K562 (cell line): ENCODE data around the gene VWA3B. TPM values are rescaled to one million over a fixed set of nuclear protein-coding genes. Genes with fewer than 3 reads are reported as not detected.

ENCODE experiments used
- ATAC-seq: fragments of 200-7000 bp; cut with Tn5 transposase; 3 replicates; pipeline ENCODE4 v1.9.1; 2020; ENCODE audit warnings: moderate library complexity
- BruUV-seq: library from RNA; stranded (reverse); fragments of 400-500 nt; replicated peaks from 2 replicates; lab custom pipeline; 2021; lab: Mats Ljungman, UMichigan
- CTCF ChIA-PET: fragments of 300-600 bp; formaldehyde crosslinking; extraction: SDS; loops from one replicate; lab custom pipeline; 2021; ENCODE audit warnings: low intra/inter-chr PET ratio; lab: Yijun Ruan, JAX
- POLR2A ChIA-PET: fragments of 300-600, 350-650 bp; sonication (Branson Sonifier 250); formaldehyde crosslinking; extraction: SDS; loops from one replicate; lab custom pipeline; 2021; ENCODE audit warnings: antibody characterized with exemption, inconsistent platforms; lab: Yijun Ruan, JAX
- DNase-seq, 4 experiments: peaks; one replicate each; pipeline versions ENCODE4 v3.0.0 to v3.0.0-alpha.2; 2011 to 2018; ENCODE audit warnings: low spot score in 3 of 4, mixed read lengths in 3 of 4; ENCODE audit errors: extremely low read depth in 1 of 4
- FAIRE-seq: peaks from 2 replicates; lab custom pipeline; 2011; peaks lifted over from hg19 to GRCh38; lab: Jason Lieb, UNC
- H2AFZ ChIP-seq: 2 replicates; pipeline ENCODE4 v1.6.0; 2011; ENCODE audit warnings: low read depth, low read length, control low read depth, inconsistent platforms
- H3K27ac ChIP-seq: fragments of 200-600 bp; 3 replicates; pipeline ENCODE4 v1.8.0; 2011; ENCODE audit warnings: low read depth, mild to moderate bottlenecking, control low read depth, inconsistent platforms, low read length, moderate library complexity, mixed read lengths; ENCODE audit errors: extremely low read depth
- H3K27me3 ChIP-seq, 2 experiments: fragments of 300-600 bp in 1 of 2; 2 replicates in 1 of 2; 3 replicates in 1 of 2; pipeline versions ENCODE4 v1.6.0 to v1.8.0; 2011; ENCODE audit warnings: inconsistent platforms in 2 of 2, low read length in 2 of 2, mild to moderate bottlenecking in 1 of 2, mixed read lengths in 1 of 2, moderate library complexity in 1 of 2; ENCODE audit not compliant: control insufficient read depth in 2 of 2, insufficient read depth in 2 of 2
- H3K36me3 ChIP-seq: fragments of 300-600 bp; 3 replicates; pipeline ENCODE4 v1.8.0; 2011; ENCODE audit warnings: mild to moderate bottlenecking, low read length, inconsistent platforms; ENCODE audit not compliant: control insufficient read depth, insufficient read depth
- H3K4me1 ChIP-seq, 2 experiments: fragments of 200-600 bp in 1 of 2; replicated peaks in 1 of 2; 2 replicates in 1 of 2; 3 replicates in 1 of 2; pipeline versions ENCODE4 v1.5.1 to v1.8.0; 2011; ENCODE audit warnings: inconsistent platforms in 2 of 2, low read length in 2 of 2, mild to moderate bottlenecking in 1 of 2, mixed read lengths in 1 of 2, moderate library complexity in 1 of 2; ENCODE audit not compliant: control insufficient read depth in 2 of 2, insufficient read depth in 2 of 2
- H3K4me2 ChIP-seq: 2 replicates; pipeline ENCODE4 v1.6.1; 2011; ENCODE audit warnings: low read length, control low read depth, inconsistent platforms, mixed read lengths; ENCODE audit not compliant: insufficient read depth
- H3K4me3 ChIP-seq: fragments of 200-600 bp; sonication (generic), shearing (Covaris generic); 2 replicates; pipeline ENCODE4 v1.5.1; 2016; ENCODE audit warnings: control low read depth, inconsistent platforms
- H3K79me2 ChIP-seq: fragments of 200-600 bp; 3 replicates; pipeline ENCODE4 v1.8.0; 2011; ENCODE audit warnings: low read length, inconsistent platforms; ENCODE audit not compliant: control insufficient read depth, insufficient read depth
- H3K9ac ChIP-seq, 2 experiments: 2 replicates each; pipeline versions ENCODE4 v1.6.0 to v1.6.1; 2011; ENCODE audit warnings: low read depth in 2 of 2, low read length in 2 of 2, control low read depth in 1 of 2, inconsistent platforms in 1 of 2, mild to moderate bottlenecking in 1 of 2, mixed read lengths in 1 of 2; ENCODE audit not compliant: insufficient read depth in 1 of 2
- H3K9me1 ChIP-seq: one replicate; pipeline ENCODE4 v1.6.0; 2011; ENCODE audit warnings: inconsistent platforms, mild to moderate bottlenecking, low read length, moderate library complexity; ENCODE audit not compliant: control insufficient read depth, insufficient read depth
- H3K9me3 ChIP-seq: replicated peaks from 2 replicates; pipeline ENCODE4 v1.5.1; 2011; ENCODE audit warnings: low read depth, low read length, inconsistent platforms; ENCODE audit not compliant: control insufficient read depth, insufficient read depth
- H4K20me1 ChIP-seq: replicated peaks from 2 replicates; pipeline ENCODE4 v1.6.1; 2011; ENCODE audit warnings: low read length, inconsistent platforms, mixed read lengths; ENCODE audit not compliant: control insufficient read depth, insufficient read depth
- CCNT2 ChIP-seq: IDR thresholded peaks from 2 replicates; pipeline ENCODE4 v1.6.1; 2011; ENCODE audit warnings: borderline replicate concordance, low read depth, mild to moderate bottlenecking, moderate library complexity, mixed read lengths, low read length; ENCODE audit not compliant: insufficient read length; ENCODE audit errors: extremely low read depth
- CXXC5 ChIP-seq: fragments of 250-450 bp; sonication (Bioruptor Pico); IDR thresholded peaks from 2 replicates; pipeline ENCODE4 v1.8.0; 2022; ENCODE audit warnings: inconsistent platforms, mild to moderate bottlenecking, moderate library complexity
- ERF ChIP-seq: fragments of 450-650 bp; formaldehyde crosslinking; IDR thresholded peaks from 2 replicates; pipeline ENCODE4 v1.4.0; 2020; ENCODE audit warnings: mild to moderate bottlenecking, mixed read lengths
- GABPA ChIP-seq: fragments of 200-800 bp; sonication (Bioruptor generic); conservative IDR thresholded peaks from 2 replicates; pipeline ENCODE4 v1.6.1; 2016; ENCODE audit warnings: low read depth, missing genetic modification characterization, missing compliant biosample characterization
- KAT2B ChIP-seq: IDR thresholded peaks from one replicate; pipeline ENCODE4 v1.6.1; 2012; ENCODE audit warnings: low read depth, mild to moderate bottlenecking, control low read depth, inconsistent platforms, low read length, moderate library complexity
- KHSRP ChIP-seq: fragments of 450-650 bp; IDR thresholded peaks from 2 replicates; pipeline ENCODE4 v1.6.1; 2017
- NFIC ChIP-seq: fragments of 450-650 bp; IDR thresholded peaks from 2 replicates; pipeline ENCODE4 v1.6.1; 2017; ENCODE audit warnings: mild to moderate bottlenecking, inconsistent platforms
- POLR2AphosphoS5 ChIP-seq: IDR thresholded peaks from 2 replicates; pipeline ENCODE4 v1.6.1; 2011; ENCODE audit warnings: mild to moderate bottlenecking, low read depth, low read length, moderate library complexity; ENCODE audit not compliant: control insufficient read depth, insufficient read depth
- SRF ChIP-seq, 2 experiments: fragments of 250-450, 450-650 bp in 1 of 2; sonication (Bioruptor Pico) in 1 of 2; sonication (generic) in 1 of 2; formaldehyde crosslinking; IDR thresholded peaks; 2 replicates each; pipeline versions ENCODE4 v1.5.0 to v1.5.1; 2020 to 2022; ENCODE audit warnings: mild to moderate bottlenecking in 1 of 2, missing genetic modification reagents in 1 of 2
- SRSF9 ChIP-seq: fragments of 200-400 bp; formaldehyde crosslinking; IDR thresholded peaks from 2 replicates; pipeline ENCODE4 v1.6.1; 2017; ENCODE audit warnings: low read depth, low read length, borderline replicate concordance
- XRCC3 ChIP-seq: fragments of 450-650 bp; IDR thresholded peaks from 2 replicates; pipeline ENCODE4 v1.6.1; 2017; ENCODE audit warnings: mild to moderate bottlenecking, moderate library complexity
- ZNF431 ChIP-seq: sonication (generic); formaldehyde crosslinking; IDR thresholded peaks from 2 replicates; pipeline ENCODE4 v1.8.0; 2022; ENCODE audit warnings: mild to moderate bottlenecking, missing genetic modification reagents
- WGBS: fragments of 100-300 bp; shearing (Covaris generic); methylation state at CpG from one replicate; pipeline ENCODE4 v1.1.6; 2016; ENCODE audit warnings: low coverage, mixed read lengths; ENCODE audit not compliant: insufficient coverage; ENCODE audit errors: missing lambda C conversion rate; 5-methylcytosine and 5-hydroxymethylcytosine counted together
- in situ Hi-C: fragments of 300-500 bp; cut with MboI; formaldehyde crosslinking; loops from 4 replicates; pipeline ENCODE4 v1.15.0; 2018; ENCODE audit warnings: inconsistent platforms, mixed read lengths
- intact Hi-C: fragments of 100-400 bp; cut with micrococcal nuclease; formaldehyde crosslinking; loops from 2 replicates; pipeline ENCODE4 v1.14.2; 2022
- polyA plus RNA-seq, 8 experiments: library from polyadenylated mRNA; depleted of rRNA in 4 of 8; stranded (reverse) in 5 of 8; unstranded in 3 of 8; fragments of >200 nt; fragmentation: Nextera tagmentation in 2 of 8; fragmentation: Illumina TruSeq in 1 of 8; extraction: Ambion mirVana in 2 of 8; extraction: Trizol in 1 of 8; gene quantifications; 2 replicates each; pipeline versions ENCODE4 v1.2.1 to v1.2.3, GENCODE V29; 2011 to 2014; ENCODE audit warnings: inconsistent platforms in 1 of 8, missing spikeins in 1 of 8
- total RNA-seq, 7 experiments: library from RNA; depleted of rRNA in 6 of 7; stranded (reverse); fragments of >200 nt in 6 of 7; fragmentation: Illumina TruSeq in 2 of 7; extraction: Trizol in 2 of 7; gene quantifications; 2 replicates each; pipeline versions ENCODE4 v1.2.1 to v1.2.3, GENCODE V29; 2011 to 2021; ENCODE audit warnings: low replicate concordance in 1 of 7
- TF ChIP-seq, protein P1 (sequence below): sonication (generic); formaldehyde crosslinking; IDR thresholded peaks from 2 replicates; pipeline ENCODE4 v1.9.0; 2022; ENCODE audit warnings: mild to moderate bottlenecking, missing genetic modification reagents
- TF ChIP-seq, protein P2 (sequence below): fragments of 450-650 bp; IDR thresholded peaks from 2 replicates; pipeline ENCODE4 v1.6.1; 2017; ENCODE audit warnings: antibody characterized with exemption

VWA3B gene
- total and polyA plus RNA-seq, 9 of the 15 experiments (the other 6 are each of a cell fraction or from before 2014, with no cell fraction given): not detected

DNA sequence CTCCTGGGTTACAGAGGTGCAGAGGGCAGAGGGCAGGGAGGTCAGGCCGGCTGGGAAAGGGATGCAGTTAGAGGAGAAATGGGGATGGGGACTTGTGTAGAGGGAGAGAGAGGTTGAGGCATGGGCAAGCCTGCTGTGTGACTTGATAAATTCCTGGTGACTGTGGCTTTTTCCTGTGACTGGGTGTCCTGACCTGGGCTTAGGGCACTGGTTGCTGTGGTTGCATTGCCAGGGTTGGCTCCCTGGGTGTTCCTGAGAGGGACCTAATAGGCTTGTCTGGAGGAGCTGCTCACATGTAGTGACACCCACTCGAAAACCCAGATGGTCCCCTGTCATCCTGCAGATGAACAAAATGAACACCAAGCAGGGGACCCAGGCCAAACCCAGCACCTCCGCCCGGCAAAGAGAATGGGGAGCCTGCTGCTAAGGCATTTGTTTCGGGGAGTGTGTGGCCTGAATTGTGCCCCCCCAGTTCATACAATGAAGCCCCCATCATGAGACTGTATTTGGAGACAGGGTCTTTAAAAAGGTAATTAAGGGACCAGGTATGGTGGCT is 78.6 kb downstream of the VWA3B start:
- Histone ChIP-seq H3K4me3 (no peak overlapping the region), H3K9me1 (no peaks in the 10 kb centered on the region), H2AFZ (no peak overlapping the region), H3K9me3 (no peaks in the 10 kb centered on the region), H3K36me3 (no peaks in the 10 kb centered on the region), H3K27me3 (peaks cover 20 to 45% of the 10 kb centered on the region in 2 experiments; a peak in 4 of 5 replicates), H3K9ac (no peak overlapping the region)
- ATAC-seq (no peak), DNase-seq (no peak)
- in situ Hi-C loops (no loop called here), intact Hi-C loops (no loop called here)
- POLR2A ChIA-PET: no interaction called here
- 0% methylated on average over 4 of the region's 5 CpGs for WGBS
- BruUV-seq: no TSS peak
- no peak for TF ChIP-seq NFIC
- TF ChIP-seq, protein P1, sequence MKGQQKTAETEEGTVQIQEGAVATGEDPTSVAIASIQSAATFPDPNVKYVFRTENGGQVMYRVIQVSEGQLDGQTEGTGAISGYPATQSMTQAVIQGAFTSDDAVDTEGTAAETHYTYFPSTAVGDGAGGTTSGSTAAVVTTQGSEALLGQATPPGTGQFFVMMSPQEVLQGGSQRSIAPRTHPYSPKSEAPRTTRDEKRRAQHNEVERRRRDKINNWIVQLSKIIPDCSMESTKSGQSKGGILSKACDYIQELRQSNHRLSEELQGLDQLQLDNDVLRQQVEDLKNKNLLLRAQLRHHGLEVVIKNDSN (CRISPR knock-in tag): no peak
- TF ChIP-seq KHSRP: no peak
- TF ChIP-seq XRCC3: no peak
- TF ChIP-seq ERF (CRISPR knock-in tag): no peak
- no peak for TF ChIP-seq SRF (CRISPR knock-in tag; IDR thresholded peaks at IDR 0.05)
- TF ChIP-seq KAT2B: no peak
- TF ChIP-seq, protein P2, sequence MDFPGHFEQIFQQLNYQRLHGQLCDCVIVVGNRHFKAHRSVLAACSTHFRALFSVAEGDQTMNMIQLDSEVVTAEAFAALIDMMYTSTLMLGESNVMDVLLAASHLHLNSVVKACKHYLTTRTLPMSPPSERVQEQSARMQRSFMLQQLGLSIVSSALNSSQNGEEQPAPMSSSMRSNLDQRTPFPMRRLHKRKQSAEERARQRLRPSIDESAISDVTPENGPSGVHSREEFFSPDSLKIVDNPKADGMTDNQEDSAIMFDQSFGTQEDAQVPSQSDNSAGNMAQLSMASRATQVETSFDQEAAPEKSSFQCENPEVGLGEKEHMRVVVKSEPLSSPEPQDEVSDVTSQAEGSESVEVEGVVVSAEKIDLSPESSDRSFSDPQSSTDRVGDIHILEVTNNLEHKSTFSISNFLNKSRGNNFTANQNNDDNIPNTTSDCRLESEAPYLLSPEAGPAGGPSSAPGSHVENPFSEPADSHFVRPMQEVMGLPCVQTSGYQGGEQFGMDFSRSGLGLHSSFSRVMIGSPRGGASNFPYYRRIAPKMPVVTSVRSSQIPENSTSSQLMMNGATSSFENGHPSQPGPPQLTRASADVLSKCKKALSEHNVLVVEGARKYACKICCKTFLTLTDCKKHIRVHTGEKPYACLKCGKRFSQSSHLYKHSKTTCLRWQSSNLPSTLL: no peak
- no peak for TF ChIP-seq CXXC5
- TF ChIP-seq CCNT2: no peak
- no peak for TF ChIP-seq POLR2AphosphoS5
- no peak for TF ChIP-seq GABPA (tag)
- TF ChIP-seq SRSF9: no peak
- TF ChIP-seq ZNF431 (CRISPR knock-in tag): no peak
- TF ChIP-seq, all 486 proteins: peak for 0
- Histone ChIP-seq H3K79me2 (no peaks in the 10 kb centered on the region), H3K4me1 (no peaks in the 10 kb centered on the region), H4K20me1 (no peaks in the 10 kb centered on the region), H3K27ac (no peak overlapping the region), H3K4me2 (no peak overlapping the region)
- FAIRE-seq: no peak
- CTCF ChIA-PET: no interaction called here
